HEK293 (cell line): Measurements from ENCODE around the gene CSRP2.

Experiments used
- CTCF ChIA-PET: fragments of 350-600 bp; formaldehyde crosslinking; extraction: SDS; loops from one replicate; lab custom pipeline; 2021; ENCODE audit warnings: antibody characterized with exemption; lab: Yijun Ruan, JAX
- POLR2A ChIA-PET: fragments of 300-600 bp; formaldehyde crosslinking; extraction: SDS; loops from one replicate; lab custom pipeline; 2020; ENCODE audit warnings: antibody characterized with exemption, inconsistent platforms; lab: Yijun Ruan, JAX
- H3K27ac ChIP-seq: fragments of 200-500 bp; sonication (Bioruptor generic); 2 replicates; pipeline ENCODE4 v1.5.1; 2014; ENCODE audit warnings: low read depth, low read length, control low read depth, inconsistent platforms; ENCODE audit errors: extremely low read depth
- H3K36me3 ChIP-seq, 2 experiments: fragments of 200-500 bp in 1 of 2; sonication (Bioruptor generic) in 1 of 2; 1 replicate in 1 of 2; 2 replicates in 1 of 2; pipeline ENCODE4 v1.5.1; 2014 to 2017; ENCODE audit warnings: inconsistent platforms in 2 of 2, low read length in 2 of 2; ENCODE audit not compliant: control insufficient read depth in 2 of 2, insufficient read depth in 1 of 2
- H3K4me1 ChIP-seq: fragments of 200-500 bp; sonication (Bioruptor generic); 2 replicates; pipeline ENCODE4 v1.5.1; 2014; ENCODE audit warnings: mild to moderate bottlenecking, low read length, inconsistent platforms; ENCODE audit not compliant: control insufficient read depth, insufficient read depth
- H3K4me3 ChIP-seq: 2 replicates; pipeline ENCODE4 v1.5.1; 2011; ENCODE audit warnings: low read depth, mild to moderate bottlenecking, control low read depth, low read length, moderate library complexity
- H3K9me3 ChIP-seq: fragments of 200-500 bp; sonication (Bioruptor generic); 2 replicates; pipeline ENCODE4 v1.5.1; 2014; ENCODE audit warnings: low read depth, low read length, inconsistent platforms; ENCODE audit not compliant: control insufficient read depth, insufficient read depth
- BCL11A ChIP-seq: fragments of 450-650 bp; formaldehyde crosslinking; IDR thresholded peaks from 2 replicates; pipeline ENCODE4 v1.5.1; 2016; ENCODE audit warnings: low read depth, missing biosample characterization, missing genetic modification characterization
- EGR2 ChIP-seq: fragments of 450-650 bp; formaldehyde crosslinking; IDR thresholded peaks from 2 replicates; pipeline ENCODE4 v1.5.1; 2016; ENCODE audit warnings: low read depth, missing biosample characterization, missing genetic modification characterization
- GLI2 ChIP-seq: fragments of 450-650 bp; formaldehyde crosslinking; IDR thresholded peaks from 2 replicates; pipeline ENCODE4; 2017; ENCODE audit warnings: missing biosample characterization, missing genetic modification characterization, low read depth, borderline replicate concordance
- HOXC10 ChIP-seq: sonication (generic); formaldehyde crosslinking; IDR thresholded peaks from 2 replicates; pipeline ENCODE4 v1.8.1; 2023; ENCODE audit warnings: mild to moderate bottlenecking, missing genetic modification reagents
- KLF17 ChIP-seq: fragments of 450-650 bp; formaldehyde crosslinking; IDR thresholded peaks from 2 replicates; pipeline ENCODE4 v1.5.1; 2016; ENCODE audit warnings: missing biosample characterization, missing genetic modification characterization
- SCRT1 ChIP-seq: fragments of 450-650 bp; formaldehyde crosslinking; IDR thresholded peaks from 2 replicates; pipeline ENCODE4 v1.5.1; 2016; ENCODE audit warnings: missing biosample characterization, missing genetic modification characterization, borderline replicate concordance
- ZFP37 ChIP-seq: fragments of 450-650 bp; formaldehyde crosslinking; IDR thresholded peaks from 2 replicates; pipeline ENCODE4 v1.5.1; 2016; ENCODE audit warnings: missing biosample characterization, missing genetic modification characterization
- ZFP69B ChIP-seq: fragments of 450-650 bp; formaldehyde crosslinking; IDR thresholded peaks from 2 replicates; pipeline ENCODE4 v1.5.1; 2016; ENCODE audit warnings: missing biosample characterization, missing genetic modification characterization
- ZNF114 ChIP-seq: fragments of 450-650 bp; formaldehyde crosslinking; IDR thresholded peaks from 2 replicates; pipeline ENCODE4 v1.5.0; 2017; ENCODE audit warnings: missing biosample characterization, missing genetic modification characterization
- ZNF174 ChIP-seq: fragments of 450-650 bp; formaldehyde crosslinking; IDR thresholded peaks from 2 replicates; pipeline ENCODE4 v1.5.0; 2017; ENCODE audit warnings: missing biosample characterization, mild to moderate bottlenecking, missing genetic modification characterization
- ZNF221 ChIP-seq: fragments of 450-650 bp; formaldehyde crosslinking; IDR thresholded peaks from 2 replicates; pipeline ENCODE4 v1.5.1; 2017; ENCODE audit warnings: missing biosample characterization, missing genetic modification characterization, borderline replicate concordance
- ZNF274 ChIP-seq, 2 experiments: fragments of 200-500 bp in 1 of 2; fragments of 450-650 bp in 1 of 2; sonication (Bioruptor generic) in 1 of 2; formaldehyde crosslinking in 1 of 2; IDR thresholded peaks; 2 replicates each; pipeline versions ENCODE4 v1.5.1 to v1.6.1; 2014 to 2016; ENCODE audit warnings: borderline replicate concordance in 1 of 2, inconsistent platforms in 1 of 2, low read length in 1 of 2, missing biosample characterization in 1 of 2, missing genetic modification characterization in 1 of 2
- ZNF280C ChIP-seq: fragments of 450-650 bp; formaldehyde crosslinking; IDR thresholded peaks from 2 replicates; pipeline ENCODE4 v1.5.1; 2016; ENCODE audit warnings: missing biosample characterization, missing genetic modification characterization
- ZNF292 ChIP-seq: fragments of 450-650 bp; formaldehyde crosslinking; IDR thresholded peaks from 2 replicates; pipeline ENCODE4 v1.5.1; 2016; ENCODE audit warnings: low read depth, missing biosample characterization, missing genetic modification characterization, borderline replicate concordance
- ZNF324 ChIP-seq: fragments of 450-650 bp; formaldehyde crosslinking; IDR thresholded peaks from 2 replicates; pipeline ENCODE4 v1.5.1; 2016; ENCODE audit warnings: missing biosample characterization, missing genetic modification characterization
- ZNF354C ChIP-seq: fragments of 450-650 bp; formaldehyde crosslinking; IDR thresholded peaks from 2 replicates; pipeline ENCODE4 v1.5.1; 2016; ENCODE audit warnings: missing biosample characterization, missing genetic modification characterization, low read depth, borderline replicate concordance
- ZNF548 ChIP-seq: fragments of 450-650 bp; formaldehyde crosslinking; IDR thresholded peaks from 2 replicates; pipeline ENCODE4 v1.5.1; 2016; ENCODE audit warnings: missing biosample characterization, missing genetic modification characterization
- ZNF558 ChIP-seq: fragments of 450-650 bp; formaldehyde crosslinking; IDR thresholded peaks from 2 replicates; pipeline ENCODE4 v1.5.1; 2016; ENCODE audit warnings: missing biosample characterization, missing genetic modification characterization
- ZNF571 ChIP-seq: fragments of 450-650 bp; formaldehyde crosslinking; IDR thresholded peaks from 2 replicates; pipeline ENCODE4 v1.5.0; 2017; ENCODE audit warnings: missing biosample characterization, missing genetic modification characterization
- ZNF692 ChIP-seq: fragments of 450-650 bp; formaldehyde crosslinking; IDR thresholded peaks from 2 replicates; pipeline ENCODE4 v1.5.1; 2016; ENCODE audit warnings: missing biosample characterization, missing genetic modification characterization
- ZNF704 ChIP-seq: fragments of 450-650 bp; formaldehyde crosslinking; IDR thresholded peaks from 2 replicates; pipeline ENCODE4 v1.5.1; 2016; ENCODE audit warnings: missing biosample characterization, missing genetic modification characterization
- ZNF768 ChIP-seq: fragments of 450-650 bp; formaldehyde crosslinking; IDR thresholded peaks from 2 replicates; pipeline ENCODE4 v1.5.1; 2018; ENCODE audit warnings: missing biosample characterization, mild to moderate bottlenecking, missing genetic modification characterization
- TF ChIP-seq, protein P1 (sequence below): fragments of 450-650 bp; formaldehyde crosslinking; IDR thresholded peaks from 2 replicates; pipeline ENCODE4 v1.5.1; 2016; ENCODE audit warnings: missing biosample characterization, missing genetic modification characterization
- TF ChIP-seq, protein P2 (sequence below): fragments of 450-650 bp; formaldehyde crosslinking; IDR thresholded peaks from 2 replicates; pipeline ENCODE4 v1.5.1; 2016; ENCODE audit warnings: missing biosample characterization, missing genetic modification characterization

The CSRP2 gene

GRCh38 chr12:76898442-76898841 is 19.6 kb upstream of the CSRP2 start (continued):
- TF ChIP-seq ZNF692 (tag by site-specific recombination): no peak
- no peak for TF ChIP-seq ZNF558 (tag by site-specific recombination)
- TF ChIP-seq ZNF114 (tag by site-specific recombination): no peak
- TF ChIP-seq ZNF274 (IDR thresholded peaks at IDR 0.05; ENCODE audit: low read length): no peak
- no peak for TF ChIP-seq ZNF274 (tag by site-specific recombination; IDR thresholded peaks at IDR 0.05; ENCODE audit: borderline replicate concordance)
- no peak for TF ChIP-seq ZNF292 (tag by site-specific recombination)
- TF ChIP-seq SCRT1 (tag by site-specific recombination): no peak
- no peak for TF ChIP-seq GLI2 (tag by site-specific recombination)
- TF ChIP-seq KLF17 (tag by site-specific recombination): no peak

DNA sequence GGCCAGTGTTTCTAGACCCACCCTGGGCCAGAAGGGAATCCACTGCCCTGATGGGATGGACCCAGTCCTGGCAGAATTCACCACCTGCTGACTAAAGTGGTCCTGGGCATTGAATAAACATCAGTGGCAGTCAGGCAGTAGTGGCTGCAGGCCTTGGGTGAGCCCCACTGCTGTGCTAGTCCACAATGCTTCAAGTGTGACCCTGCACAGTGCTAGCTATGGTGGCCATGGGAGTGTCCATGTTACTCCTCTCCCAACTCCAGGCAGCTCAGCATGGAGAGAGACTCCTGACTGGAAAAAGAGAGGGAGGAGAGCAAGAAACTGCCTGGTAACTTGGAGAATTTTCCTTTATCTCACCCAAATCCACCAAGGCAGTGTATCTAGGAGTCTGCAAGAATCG is 17.5 kb upstream of the CSRP2 start:
- CTCF ChIA-PET: no interaction called here
- Histone ChIP-seq H3K27ac (no peak overlapping the region), H3K36me3 (no peaks in the 10 kb centered on the region), H3K9me3 (no peaks in the 10 kb centered on the region), H3K4me1 (no peaks in the 10 kb centered on the region)
- POLR2A ChIA-PET: no interaction called here
- TF ChIP-seq ZNF280C (tag by site-specific recombination) (no peak), ZNF221 (no peak), ZNF571 (tag by site-specific recombination) (no peak), ZFP37 (no peak), EGR2 (tag by site-specific recombination) (no peak), HOXC10 (CRISPR knock-in tag) (no peak), ZNF174 (tag by site-specific recombination) (no peak), ZNF704 (tag by site-specific recombination) (no peak), BCL11A (tag by site-specific recombination) (no peak), ZNF354C (tag by site-specific recombination) (no peak), ZFP69B (no peak), ZNF324 (tag by site-specific recombination) (no peak), ZNF548 (tag by site-specific recombination) (no peak), ZNF768 (tag by site-specific recombination) (no peak)
- TF ChIP-seq, protein P1, sequence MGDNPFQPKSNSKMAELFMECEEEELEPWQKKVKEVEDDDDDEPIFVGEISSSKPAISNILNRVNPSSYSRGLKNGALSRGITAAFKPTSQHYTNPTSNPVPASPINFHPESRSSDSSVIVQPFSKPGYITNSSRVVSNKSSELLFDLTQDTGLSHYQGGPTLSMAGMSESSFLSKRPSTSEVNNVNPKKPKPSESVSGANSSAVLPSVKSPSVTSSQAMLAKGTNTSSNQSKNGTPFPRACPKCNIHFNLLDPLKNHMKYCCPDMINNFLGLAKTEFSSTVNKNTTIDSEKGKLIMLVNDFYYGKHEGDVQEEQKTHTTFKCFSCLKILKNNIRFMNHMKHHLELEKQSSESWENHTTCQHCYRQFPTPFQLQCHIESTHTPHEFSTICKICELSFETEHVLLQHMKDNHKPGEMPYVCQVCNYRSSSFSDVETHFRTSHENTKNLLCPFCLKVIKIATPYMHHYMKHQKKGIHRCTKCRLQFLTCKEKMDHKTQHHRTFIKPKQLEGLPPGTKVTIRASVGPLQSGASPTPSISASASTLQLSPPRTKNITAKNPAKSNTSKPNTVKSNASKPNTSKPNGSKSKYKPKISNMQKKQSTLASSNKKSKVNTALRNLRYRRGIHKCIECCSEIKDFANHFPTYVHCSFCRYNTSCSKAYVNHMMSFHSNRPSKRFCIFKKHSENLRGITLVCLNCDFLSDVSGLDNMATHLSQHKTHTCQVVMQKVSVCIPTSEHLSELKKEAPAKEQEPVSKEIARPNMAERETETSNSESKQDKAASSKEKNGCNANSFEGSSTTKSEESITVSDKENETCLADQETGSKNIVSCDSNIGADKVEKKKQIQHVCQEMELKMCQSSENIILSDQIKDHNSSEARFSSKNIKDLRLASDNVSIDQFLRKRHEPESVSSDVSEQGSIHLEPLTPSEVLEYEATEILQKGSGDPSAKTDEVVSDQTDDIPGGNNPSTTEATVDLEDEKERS (tag by site-specific recombination): no peak
- TF ChIP-seq, protein P2, sequence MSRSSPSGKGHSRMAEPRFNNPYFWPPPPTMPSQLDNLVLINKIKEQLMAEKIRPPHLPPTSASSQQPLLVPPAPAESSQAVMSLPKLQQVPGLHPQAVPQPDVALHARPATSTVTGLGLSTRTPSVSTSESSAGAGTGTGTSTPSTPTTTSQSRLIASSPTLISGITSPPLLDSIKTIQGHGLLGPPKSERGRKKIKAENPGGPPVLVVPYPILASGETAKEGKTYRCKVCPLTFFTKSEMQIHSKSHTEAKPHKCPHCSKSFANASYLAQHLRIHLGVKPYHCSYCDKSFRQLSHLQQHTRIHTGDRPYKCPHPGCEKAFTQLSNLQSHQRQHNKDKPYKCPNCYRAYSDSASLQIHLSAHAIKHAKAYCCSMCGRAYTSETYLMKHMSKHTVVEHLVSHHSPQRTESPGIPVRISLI (tag by site-specific recombination): no peak
- TF ChIP-seq, all 188 proteins: peak for 0
- H3K4me3 ChIP-seq: no peak overlapping the region
